HT1080 (cell line): Measurements from ENCODE around the gene S1PR3. TPM values are rescaled to one million over a fixed set of nuclear protein-coding genes. Genes with fewer than 3 reads are reported as not detected.

ENCODE experiments used
- DNase-seq: peaks from one replicate; pipeline ENCODE4 v3.0.0-alpha.2; 2015; ENCODE audit warnings: low read depth
- total RNA-seq: library from RNA; depleted of rRNA; stranded (reverse); fragments of >200 nt; shearing (Covaris generic); gene quantifications from 2 replicates; pipeline ENCODE4 v1.2.3, GENCODE V29; 2014

S1PR3 gene
- total RNA-seq, 1 experiment from 2014 or later = 0.05 TPM

GRCh38 chr9:89008055-89008743 is 16.9 kb downstream of the S1PR3 start:
- no peak for DNase-seq

GRCh38 chr9:89008744-89009545 is 17.7 kb downstream of the S1PR3 start:
- DNase-seq = no peak

- no peak for DNase-seq
Observed at GRCh38 chr9:89009546-89009840, 18.2 kb downstream of the S1PR3 start.

GRCh38 chr9:89010056-89010455 is 18.8 kb downstream of the S1PR3 start:
- no peak for DNase-seq

GRCh38 chr9:89010526-89011111 is 19.4 kb downstream of the S1PR3 start:
- DNase-seq = no peak

- no peak for DNase-seq
Observed at GRCh38 chr9:89011683-89012082, 20.4 kb downstream of the S1PR3 start.

- DNase-seq = no peak
Observed at GRCh38 chr9:89012294-89013042, 21.2 kb downstream of the S1PR3 start.

- DNase-seq = no peak
Observed at GRCh38 chr9:89013660-89014059, 22.4 kb downstream of the S1PR3 start.

GRCh38 chr9:89014153-89014552 is 22.9 kb downstream of the S1PR3 start:
- no peak for DNase-seq

GRCh38 chr9:89015336-89015735 is 24.1 kb downstream of the S1PR3 start:
- no peak for DNase-seq

GRCh38 chr9:89020754-89021153 is 29.5 kb downstream of the S1PR3 start:
- DNase-seq = no peak

GRCh38 chr9:89021154-89021803 is 30.0 kb downstream of the S1PR3 start:
- DNase-seq = peak; percentile 68

- no peak for DNase-seq
Observed at GRCh38 chr9:89022001-89022759, 30.9 kb downstream of the S1PR3 start.

GRCh38 chr9:89022902-89023301 is 31.6 kb downstream of the S1PR3 start:
- no peak for DNase-seq

GRCh38 chr9:89023740-89024139 is 32.5 kb downstream of the S1PR3 start:
- DNase-seq = no peak

GRCh38 chr9:89024727-89025126 is 33.5 kb downstream of the S1PR3 start:
- DNase-seq = no peak

GRCh38 chr9:89025553-89025952 is 34.3 kb downstream of the S1PR3 start:
- DNase-seq = no peak

- no peak for DNase-seq
Observed at GRCh38 chr9:89026876-89027275, 35.6 kb downstream of the S1PR3 start.

GRCh38 chr9:89029788-89030187 is 38.5 kb downstream of the S1PR3 start:
- no peak for DNase-seq

- no peak for DNase-seq
Observed at GRCh38 chr9:89032173-89032572, 40.9 kb downstream of the S1PR3 start.

- no peak for DNase-seq
Observed at GRCh38 chr9:89032661-89033060, 41.4 kb downstream of the S1PR3 start.
